Cardiac fibroblast (primary cell): ENCODE results near the gene IMP4.
"Not testable (repeated sequence)": the region's sequence is repeated elsewhere in the genome, so short reads cannot be mapped to it uniquely, and the experiment has no call there.

Experiments
- DNase-seq, 2 donors: peaks; one replicate each; pipeline versions ENCODE4 v3.0.0 to v3.0.0-alpha.2; 2010; ENCODE audit warnings: low read depth in 2 of 2
- H3K4me3 ChIP-seq, 2 donors: replicated peaks in 1 of 2; 1 replicate in 1 of 2; 2 replicates in 1 of 2; pipeline ENCODE4 v1.5.1; 2011; ENCODE audit warnings: low read depth in 2 of 2, low read length in 2 of 2, mild to moderate bottlenecking in 2 of 2, moderate library complexity in 1 of 2
- TF ChIP-seq, protein P1 (sequence below): IDR thresholded peaks from one replicate; pipeline ENCODE4 v1.5.1; 2011; ENCODE audit warnings: low read depth, mild to moderate bottlenecking, low read length, inconsistent platforms

Gene IMP4

DNA sequence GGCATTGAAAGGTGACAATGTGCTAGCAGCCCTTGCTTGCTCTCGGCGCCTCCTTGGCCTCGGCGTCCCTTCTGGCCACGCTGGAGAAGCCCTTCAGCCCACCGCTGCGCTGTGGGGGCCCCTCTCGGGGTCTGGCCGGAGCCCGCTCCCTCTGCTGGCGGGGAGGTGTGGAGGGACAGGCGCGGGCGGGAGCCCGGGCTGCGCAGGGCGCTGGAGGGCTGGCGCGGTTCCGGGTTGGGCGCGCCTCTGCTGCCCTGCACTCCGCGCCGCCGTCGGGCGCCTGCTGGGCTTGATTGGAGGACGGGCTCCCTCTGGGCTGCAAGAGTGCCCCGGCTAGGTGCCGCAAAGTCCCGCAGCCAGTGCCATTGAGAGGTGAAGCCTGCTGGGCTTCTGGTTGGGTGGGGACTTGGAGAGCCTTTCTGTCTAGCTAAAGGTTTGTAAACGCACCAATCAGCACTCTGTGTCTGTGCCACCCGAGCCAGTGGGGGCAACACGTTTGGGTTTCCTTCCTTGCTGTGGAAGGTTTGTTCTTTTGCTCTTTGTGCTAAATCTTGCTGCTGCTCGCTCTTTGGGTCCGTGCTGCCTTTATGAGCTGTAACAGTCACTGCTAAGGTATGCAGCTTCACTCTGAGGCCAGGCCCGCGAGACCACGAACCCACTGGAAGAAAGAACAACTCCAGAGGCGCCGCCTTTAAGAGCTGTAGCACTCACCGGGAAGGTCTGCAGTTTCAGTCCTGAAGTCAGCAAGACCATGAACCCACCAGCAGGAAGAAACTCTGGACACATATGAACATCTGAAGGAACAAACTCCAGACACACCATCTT, 14.8 kb upstream of the IMP4 start:
- H3K4me3 ChIP-seq: no peak overlapping the region

DNA sequence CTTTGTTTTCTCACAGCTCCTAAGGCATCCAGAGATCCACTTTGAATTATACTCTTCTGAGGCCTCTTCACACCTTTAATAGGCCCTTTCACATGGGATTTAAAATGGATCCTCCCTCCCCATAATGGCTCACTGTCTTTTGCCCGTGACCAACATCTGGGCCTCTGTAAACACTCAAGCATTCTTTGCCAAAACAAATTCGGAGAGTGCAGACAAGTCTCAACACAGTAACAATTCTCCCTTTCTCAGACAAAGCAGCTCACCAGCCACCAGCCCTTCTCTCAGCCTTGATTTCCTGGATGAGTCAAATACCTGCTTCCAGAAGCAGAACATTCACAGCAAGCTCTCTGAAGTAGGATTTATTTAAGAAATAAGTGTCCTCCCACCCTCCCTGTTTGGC, 14.0 kb upstream of the IMP4 start:
- TF ChIP-seq, protein P1, sequence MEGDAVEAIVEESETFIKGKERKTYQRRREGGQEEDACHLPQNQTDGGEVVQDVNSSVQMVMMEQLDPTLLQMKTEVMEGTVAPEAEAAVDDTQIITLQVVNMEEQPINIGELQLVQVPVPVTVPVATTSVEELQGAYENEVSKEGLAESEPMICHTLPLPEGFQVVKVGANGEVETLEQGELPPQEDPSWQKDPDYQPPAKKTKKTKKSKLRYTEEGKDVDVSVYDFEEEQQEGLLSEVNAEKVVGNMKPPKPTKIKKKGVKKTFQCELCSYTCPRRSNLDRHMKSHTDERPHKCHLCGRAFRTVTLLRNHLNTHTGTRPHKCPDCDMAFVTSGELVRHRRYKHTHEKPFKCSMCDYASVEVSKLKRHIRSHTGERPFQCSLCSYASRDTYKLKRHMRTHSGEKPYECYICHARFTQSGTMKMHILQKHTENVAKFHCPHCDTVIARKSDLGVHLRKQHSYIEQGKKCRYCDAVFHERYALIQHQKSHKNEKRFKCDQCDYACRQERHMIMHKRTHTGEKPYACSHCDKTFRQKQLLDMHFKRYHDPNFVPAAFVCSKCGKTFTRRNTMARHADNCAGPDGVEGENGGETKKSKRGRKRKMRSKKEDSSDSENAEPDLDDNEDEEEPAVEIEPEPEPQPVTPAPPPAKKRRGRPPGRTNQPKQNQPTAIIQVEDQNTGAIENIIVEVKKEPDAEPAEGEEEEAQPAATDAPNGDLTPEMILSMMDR: no peak
- no peak overlapping the region for H3K4me3 ChIP-seq
- DNase-seq: peak in 1 of 2 donors; percentile 5

More for the DNA sequence above, 14.8 kb upstream of the IMP4 start:
- TF ChIP-seq, protein P1: no peak
- peak; percentile 30 to 52 for DNase-seq

DNA sequence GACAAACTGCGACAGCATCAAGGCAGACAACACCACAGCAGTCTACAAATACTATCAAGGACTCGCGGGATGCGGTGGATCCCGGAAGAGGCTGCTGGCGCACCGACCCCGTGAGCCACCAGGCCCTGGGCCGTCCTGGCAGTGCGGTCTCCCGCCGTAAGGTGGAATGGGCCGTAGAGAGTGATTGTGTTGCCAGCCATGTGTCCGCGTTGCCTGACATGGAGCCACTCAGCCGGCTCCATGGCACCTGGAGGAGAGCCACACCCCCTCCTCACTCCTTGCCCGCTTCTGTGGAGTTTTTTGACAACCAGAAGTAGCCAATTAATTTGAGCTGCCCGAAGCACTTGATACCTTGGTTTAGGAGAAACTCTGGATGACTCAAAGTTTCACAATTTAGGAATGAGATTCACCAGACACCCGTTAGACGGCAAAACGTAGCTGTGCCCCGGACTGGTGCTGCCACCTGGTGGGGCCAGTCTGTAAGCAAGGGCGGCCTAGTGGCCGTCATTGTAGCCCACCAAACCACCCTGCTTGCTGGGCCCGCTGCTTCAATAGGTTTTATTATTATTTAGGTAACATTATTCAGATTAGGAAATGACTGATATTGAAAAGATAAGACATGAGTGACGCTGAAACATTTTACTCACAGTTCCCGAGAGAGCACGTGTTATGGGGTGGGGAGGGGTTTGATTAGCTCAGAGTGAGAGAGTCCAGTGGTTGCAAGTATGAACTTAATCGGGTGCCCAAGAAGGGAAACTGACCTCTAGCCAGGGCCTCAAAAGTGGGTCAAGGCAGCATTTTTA, 10.2 kb upstream of the IMP4 start:
- peak overlapping the region in 1 of 2 donors; percentile 5 for H3K4me3 ChIP-seq
- TF ChIP-seq, protein P1: peak; percentile 97

DNA sequence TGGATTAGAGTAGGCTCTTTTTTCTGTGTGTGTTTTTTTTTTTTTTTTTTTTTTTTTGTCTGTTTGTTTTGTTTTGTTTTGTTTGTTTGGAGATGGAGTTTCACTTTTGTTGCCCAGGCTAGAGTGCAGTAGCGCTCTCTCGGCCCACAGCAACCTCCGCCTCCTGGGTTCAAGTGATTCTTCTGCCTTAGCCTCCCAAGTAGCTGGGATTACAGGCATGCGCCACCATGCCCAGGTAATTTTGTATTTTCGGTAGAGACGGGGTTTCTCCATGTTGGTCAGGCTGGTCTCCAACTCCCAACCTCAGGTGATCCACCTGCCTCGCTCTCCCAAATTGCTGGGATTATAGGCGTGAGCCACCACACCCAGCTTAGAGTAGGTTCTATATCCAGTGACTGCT, 9.4 kb upstream of the IMP4 start:
- not testable (repeated sequence) for DNase-seq, H3K4me3 ChIP-seq

More for the DNA sequence above, 10.2 kb upstream of the IMP4 start:
- DNase-seq: peak; percentile 87 to 88

DNA sequence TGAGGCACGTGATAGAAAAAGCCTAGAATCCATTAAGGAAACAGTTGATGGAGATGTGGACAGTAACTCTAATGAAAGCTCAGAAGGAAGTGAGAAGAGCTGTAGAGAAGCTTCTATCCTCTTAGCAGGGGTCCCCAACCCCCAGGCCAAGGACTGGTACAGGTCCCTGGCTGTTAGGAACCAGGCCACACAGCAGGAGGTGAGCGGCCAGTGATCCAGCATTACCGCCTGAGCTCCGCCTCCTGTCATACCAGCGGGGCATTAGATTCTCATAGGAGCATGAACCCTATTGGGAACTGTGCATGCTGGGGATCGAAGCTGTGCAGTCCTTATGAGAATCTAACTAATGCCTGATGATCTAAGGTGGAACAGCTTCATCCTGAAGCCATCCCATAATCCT, 8.7 kb upstream of the IMP4 start:
- no peak overlapping the region for H3K4me3 ChIP-seq
- TF ChIP-seq, protein P1: no peak
- no peak for DNase-seq

DNA sequence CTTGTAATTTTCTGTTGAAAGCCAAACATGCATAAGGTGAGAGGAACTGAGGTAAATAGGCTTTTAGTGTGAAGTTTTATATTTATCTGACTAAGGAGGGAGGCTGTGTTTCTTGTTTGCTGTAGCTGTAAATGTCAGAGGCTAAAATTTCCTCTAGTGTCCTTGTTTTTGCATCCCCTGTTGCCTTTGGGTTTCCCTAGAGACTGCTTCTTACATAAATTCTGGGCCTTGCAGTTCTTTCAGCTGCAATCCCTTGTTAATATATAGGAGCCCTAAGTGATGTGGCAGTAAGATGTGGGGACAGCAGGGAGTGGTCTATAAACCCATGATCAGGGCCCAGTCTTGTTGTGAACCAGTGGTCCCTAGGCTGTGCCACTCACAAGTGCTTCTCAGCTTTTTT, 7.5 kb upstream of the IMP4 start:
- TF ChIP-seq, protein P1: no peak
- no peak overlapping the region for H3K4me3 ChIP-seq
- DNase-seq: no peak
